ENCODE results near the gene ARHGAP12.
A peak's percentile ranks its signal among the peaks of the same experiment; 100 is the strongest.
"Not testable (repeated sequence)": the region's sequence is repeated elsewhere in the genome, so short reads cannot be mapped to it uniquely, and the experiment has no call there.

Gene ARHGAP12

DNA sequence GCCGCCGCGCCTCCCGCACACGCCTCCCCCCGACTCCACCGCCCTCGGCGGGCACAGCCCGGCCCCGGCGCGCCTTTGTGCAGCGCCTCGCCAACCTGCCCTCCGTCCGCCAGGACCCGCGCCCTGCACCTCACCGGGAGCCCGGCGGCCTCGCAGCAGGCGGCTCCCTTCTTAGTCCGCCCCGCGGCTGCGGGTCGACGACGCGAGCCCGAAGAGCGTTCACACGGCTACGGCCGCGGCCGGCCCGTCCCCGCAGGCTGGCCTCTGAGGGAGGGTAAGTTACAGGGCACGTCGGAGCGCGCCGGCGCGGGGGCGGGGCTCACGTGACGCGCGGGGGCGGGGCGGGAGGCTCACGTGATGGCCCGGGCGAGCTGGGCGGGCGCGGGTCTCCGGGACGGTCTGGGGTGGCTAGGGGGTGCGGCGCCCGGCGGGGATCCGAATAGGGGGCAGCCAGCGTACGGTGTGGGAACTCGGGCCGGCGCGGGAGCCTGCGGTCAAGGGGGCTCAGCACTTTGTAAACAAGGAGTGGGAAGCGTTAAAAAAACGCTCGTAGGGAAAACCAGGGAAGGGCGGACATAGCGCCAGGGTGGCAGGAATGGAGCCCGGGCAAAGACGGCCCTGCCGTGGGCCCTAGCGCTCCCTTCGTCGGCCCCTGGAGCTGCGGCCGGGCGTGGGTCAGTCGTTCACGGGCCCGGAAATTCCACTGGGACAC, at the start of gene ARHGAP12:
ARHGAP12 (minus strand) TSS at position 283 of the 712 bp plus-strand sequence. CDS start 19,976 bp downstream, outside the sequence.
- peak; percentile 63 to 80 for DNase-seq

DNA sequence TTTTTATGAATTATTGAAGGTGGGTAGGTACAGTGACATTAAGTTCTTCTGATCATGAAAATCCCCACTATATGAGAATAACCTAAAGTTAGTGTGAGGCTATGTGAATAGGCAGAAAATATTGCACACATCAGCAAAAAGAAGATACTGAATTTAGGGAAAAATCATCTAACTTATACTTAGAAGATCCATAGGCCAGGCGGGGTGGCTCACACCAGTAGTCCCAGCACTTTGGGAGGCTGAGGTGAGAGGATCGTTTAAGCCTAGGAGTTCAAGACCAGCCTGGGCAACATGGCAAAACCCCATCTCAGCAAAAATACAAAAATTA, 49.5 kb upstream of the ARHGAP12 start:
- DNase-seq, result no peak

GRCh38 chr10:31977440-31978155, 49.0 kb upstream of the ARHGAP12 start:
- peak; percentile 69 to 90 for DNase-seq

DNA sequence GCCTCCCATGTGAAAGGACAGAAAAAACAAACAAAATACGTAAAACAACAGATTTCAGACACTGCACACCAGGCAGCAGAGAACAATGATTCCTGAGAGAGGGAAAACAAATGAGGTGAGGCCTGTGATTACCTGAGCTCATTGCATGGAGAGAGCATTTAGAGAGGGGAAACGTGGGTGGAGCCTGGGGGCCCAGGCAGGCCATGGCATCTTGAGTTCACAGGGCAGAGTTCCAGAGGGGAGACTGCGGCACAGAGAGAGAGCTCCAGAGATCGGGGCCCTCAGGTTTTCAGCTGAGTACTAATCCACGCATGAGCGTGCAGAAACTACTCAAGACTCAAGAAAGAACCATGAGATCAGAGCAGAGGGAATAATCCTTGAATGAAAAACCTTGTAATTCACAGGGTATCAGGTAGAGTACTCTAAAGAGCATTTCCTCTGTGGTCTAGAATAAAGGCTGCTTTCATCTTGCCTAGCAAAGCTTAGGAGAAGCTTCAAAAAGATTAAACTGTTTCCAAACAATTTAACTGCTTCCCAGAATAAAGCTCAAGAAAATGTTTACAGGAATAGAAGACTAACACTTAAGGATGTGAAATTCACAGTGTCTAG, 46.6 kb upstream of the ARHGAP12 start:
- no peak for DNase-seq

- no peak for DNase-seq
Observed at GRCh38 chr10:31974434-31975124, 45.9 kb upstream of the ARHGAP12 start.

GRCh38 chr10:31972519-31973041, 43.9 kb upstream of the ARHGAP12 start:
- DNase-seq, result peak; percentile 37 to 47

DNA sequence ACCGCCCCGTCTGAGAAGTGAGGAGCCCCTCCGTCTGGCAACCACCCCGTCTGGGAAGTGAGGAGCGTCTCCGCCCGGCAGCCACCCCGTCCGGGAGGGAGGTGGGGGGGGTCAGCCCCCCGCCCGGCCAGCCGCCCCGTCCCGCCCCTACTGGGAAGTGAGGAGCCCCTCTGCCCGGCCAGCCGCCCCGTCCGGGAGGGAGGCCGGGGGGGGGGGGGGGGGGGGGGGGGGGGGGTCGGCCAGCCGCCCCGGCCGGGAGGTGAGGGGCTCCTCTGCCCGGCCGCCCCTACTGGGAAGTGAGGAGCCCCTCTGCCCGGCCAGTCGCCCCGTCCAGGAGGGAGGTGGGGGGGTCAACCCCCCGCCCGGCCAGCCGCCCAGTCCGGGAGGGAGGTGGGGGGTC, 41.2 kb upstream of the ARHGAP12 start:
- DNase-seq, result not testable (repeated sequence)

- DNase-seq, result no peak
Observed at GRCh38 chr10:31963589-31963980, 35.0 kb upstream of the ARHGAP12 start.

DNA sequence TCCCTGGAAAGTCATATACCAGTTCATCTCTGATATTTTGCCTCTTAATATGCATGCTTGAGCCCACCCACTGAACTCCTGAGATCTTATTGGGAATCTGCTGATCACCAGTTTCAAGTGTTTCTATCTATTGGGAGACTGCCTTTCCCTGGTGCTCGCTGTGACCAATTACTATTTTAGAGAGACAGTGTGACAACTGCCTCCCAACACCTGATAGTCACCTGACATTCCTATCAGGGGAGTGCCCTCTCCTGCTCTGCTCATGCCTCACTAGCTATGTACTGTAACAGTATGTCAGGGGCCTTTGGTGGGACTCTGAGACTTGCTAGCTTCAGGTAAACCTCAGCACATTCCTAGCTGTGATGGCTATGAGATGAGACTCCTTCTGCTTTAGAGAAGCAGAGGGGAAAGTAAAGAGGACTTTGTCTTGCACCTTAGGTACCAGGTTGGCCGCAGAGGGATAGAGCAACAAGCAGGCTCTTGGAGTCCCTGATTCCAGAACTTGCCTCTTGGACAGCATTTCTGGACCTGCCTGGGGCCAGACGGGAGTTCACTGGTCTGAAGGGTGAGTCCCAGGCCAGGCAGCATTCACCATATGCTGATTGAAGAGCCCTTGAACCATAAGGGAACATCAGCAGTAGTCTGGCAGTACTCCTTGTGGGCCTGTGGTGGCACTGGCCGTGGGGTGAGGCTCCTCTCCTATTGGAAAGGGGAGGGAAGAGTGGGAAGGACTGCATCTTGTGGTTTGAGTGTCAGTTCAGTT, 34.4 kb upstream of the ARHGAP12 start:
- no peak for DNase-seq

DNA sequence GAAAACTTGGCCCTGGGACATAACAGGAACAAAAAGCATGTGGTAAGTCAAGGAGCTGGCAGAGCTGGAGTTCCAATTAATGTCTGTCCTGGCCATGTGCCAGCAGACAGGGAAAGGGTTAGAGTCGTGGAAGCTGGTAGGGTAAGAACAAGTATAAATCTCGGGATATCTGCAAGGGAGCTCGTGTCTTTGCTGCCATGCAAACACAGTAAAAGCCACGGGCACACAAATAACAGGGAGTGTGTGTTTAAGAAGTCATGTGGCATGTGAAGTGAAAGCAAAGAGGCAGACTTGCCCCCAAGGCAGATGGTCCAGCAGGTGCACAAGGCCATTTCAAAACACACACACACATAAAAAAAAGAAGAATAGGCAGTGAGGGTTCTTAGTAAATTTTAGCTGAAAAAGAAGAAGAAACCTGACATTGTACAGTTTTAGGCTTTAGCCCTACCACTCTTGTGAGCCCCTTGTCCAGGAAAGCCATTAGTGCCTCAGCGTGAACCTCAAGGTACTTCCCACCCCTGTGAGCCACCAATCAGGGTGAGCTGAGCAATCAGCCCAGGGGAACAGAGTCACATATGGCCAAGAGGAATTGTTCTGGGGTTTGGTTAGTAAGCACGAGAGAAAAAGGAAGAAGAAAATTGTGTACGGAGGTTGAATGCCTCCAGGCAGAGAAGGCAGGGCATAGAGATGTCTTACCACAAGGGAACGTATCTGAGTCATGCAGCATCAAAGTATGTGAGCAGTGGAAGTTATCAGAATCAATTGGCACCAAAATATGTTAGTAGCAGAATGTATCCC, 32.8 kb upstream of the ARHGAP12 start:
- DNase-seq, result peak; percentile 62

DNA sequence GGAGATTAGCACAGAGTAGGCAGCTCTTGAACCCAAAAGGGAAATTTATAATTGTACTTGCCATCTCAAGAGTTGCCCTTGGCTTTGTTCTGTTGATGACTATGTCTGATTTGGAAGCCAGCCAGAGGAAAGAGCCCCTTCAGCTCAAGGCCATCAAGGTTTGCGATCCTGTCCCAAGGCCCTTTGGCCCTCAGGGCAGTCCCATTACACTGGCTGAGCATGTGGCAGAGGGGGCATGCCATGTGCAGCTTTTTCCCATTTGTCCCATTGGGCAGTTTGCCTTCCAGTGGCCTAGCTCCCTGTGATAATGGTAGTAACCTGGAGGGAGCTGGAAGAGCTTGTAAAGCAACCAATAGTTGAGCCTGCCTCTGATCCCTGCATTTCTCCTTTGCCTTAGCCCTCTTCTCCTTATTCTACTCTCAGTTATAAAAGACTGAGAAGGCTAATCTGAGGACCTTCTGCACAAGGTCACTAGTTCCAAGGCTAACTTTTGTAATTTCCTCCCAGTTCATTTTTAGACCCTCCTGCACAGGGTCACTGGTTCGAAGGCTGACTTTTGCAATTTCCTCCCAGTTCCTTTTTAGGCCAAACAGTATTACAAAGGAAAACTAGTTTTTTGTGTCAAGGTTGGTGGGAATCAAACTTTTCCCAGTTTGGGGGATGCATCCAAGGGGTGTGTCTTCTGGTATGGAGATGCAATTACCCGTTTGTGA, 31.0 kb upstream of the ARHGAP12 start:
- DNase-seq, result peak; percentile 18 to 33

- no peak for DNase-seq
Observed at GRCh38 chr10:31958856-31959255, 30.2 kb upstream of the ARHGAP12 start.

DNA sequence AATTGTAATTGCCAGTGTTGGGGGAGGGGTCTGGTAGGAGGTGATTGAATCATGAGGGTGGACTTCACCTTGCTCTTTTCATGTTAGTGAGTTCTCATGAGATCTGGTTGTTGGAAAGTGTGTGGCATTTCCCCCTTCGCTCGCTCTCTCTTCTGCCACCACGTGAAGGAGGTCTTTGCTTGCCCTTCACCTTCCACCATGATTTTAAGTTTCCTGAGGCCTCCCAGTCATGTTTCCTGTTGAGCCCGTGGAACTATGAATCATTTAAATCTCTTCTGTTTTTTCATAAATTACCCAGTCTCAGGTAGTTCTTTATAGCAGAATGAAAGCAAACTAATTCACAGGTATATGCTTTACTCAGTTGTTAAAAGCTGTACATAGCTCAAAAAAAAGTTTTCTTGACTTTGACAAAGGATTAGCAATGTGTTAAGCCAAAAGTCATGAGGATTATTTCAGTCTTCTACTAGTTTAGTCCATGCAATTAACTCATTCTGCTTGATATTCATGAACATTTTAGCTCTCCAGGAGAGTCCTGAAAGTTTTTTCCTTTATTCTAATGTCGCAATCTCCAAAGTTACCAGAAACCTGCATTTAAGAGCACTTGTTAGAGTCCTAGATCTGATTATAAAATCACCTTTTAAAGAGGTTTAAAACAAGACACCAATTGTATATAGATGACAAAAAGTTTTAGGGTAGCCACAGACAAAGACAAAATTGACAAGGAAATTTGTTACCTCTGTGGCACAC, 27.7 kb upstream of the ARHGAP12 start:
- DNase-seq, result no peak

GRCh38 chr10:31954410-31955191, 26.0 kb upstream of the ARHGAP12 start:
- no peak for DNase-seq

DNA sequence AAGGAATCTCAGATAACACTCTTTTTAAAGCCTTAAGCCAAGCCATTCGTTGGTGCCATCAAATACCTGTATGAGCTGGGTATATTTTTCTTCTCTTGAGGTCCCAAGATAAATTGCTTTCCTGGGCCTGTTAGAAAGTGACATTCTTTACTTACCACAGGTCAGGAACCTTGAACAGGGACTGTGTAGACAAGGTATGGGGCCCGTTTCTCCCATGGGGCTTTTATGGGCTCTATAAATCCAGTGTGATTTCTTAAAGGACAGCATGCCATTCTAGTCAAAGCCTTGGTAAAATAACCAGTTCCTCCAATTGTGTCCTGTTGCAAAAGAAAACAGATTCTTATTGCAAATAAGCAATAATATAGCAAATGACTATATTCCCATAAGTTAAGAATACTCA, 24.8 kb upstream of the ARHGAP12 start:
- DNase-seq, result no peak

DNA sequence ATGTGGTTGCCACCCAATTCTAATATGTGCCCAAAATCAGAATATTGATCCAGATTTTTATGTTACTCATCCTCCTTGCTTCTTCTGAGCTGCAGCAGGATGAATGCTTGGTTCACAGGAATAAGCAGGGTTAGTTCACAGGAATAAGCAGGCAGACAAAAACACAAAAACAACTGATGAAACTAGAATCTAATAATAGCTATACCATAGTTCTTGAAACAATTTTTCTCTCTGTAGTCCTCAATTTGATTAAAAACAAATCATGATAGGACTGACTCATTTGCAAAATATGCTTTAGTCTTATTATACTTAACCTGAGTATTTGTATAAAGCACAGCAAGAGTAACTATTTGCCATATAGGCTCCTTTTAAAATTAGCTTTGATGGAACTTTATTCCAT, 24.4 kb upstream of the ARHGAP12 start:
- DNase-seq, result no peak

DNA sequence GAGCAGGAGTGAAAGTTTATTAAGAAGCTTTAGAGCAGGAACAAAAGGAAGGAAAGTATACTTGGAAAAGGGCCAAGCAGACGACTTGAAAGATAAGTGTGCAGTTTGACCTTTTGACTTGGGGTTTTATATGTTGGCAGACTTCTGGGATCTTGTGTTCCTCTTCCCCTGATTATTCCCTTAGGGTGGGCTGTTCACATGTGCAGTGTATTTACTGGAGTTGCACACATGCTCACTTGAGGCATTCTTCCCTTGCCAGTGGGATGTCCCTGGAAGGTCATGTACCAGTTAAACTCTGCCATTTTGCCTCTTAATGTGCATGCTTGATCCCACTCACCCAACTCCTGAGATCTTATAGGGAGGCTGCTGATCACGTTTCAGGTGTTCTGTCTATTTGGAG, 23.4 kb upstream of the ARHGAP12 start:
- DNase-seq, result no peak

DNA sequence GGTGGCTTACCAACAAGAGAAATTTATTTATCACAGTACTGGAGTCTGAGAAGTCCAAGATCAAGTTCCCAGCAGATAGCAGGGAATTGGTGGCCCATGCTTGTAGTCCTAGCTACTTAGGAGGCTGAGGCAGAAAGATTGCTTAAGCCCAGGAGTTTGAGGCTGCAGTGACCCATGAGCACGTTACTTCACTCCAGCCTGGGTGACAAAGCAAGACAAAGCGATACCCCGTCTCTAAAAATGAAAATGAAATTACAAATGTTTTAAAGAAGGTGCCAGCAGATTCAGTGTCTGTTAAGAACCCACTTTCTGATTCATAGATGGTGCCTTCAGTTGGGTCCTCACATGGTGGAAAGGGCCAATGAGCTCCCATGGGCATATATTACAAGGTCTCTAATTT, 20.6 kb upstream of the ARHGAP12 start:
- DNase-seq, result peak; percentile 67 to 79

DNA sequence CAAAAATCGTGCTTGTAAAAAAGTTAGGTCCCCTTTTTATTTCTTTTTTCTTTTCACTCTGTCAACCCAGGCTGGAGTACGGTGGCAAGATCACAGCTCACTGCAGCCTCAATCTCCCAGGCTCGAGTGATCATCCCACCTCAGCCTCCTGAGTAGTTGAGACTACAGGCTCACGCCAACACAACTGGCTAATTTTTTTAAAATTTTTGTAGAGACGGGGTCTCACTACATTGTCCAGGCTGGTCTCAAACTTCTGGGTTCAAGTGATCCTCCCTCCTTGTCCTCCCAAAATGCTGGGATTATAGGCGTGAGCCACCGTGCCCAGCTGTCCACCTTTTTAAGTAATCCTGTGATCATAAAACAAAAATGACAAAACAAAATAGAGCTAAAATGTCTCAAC, 19.4 kb upstream of the ARHGAP12 start:
- no peak for DNase-seq

All from inflammatory macrophage treated with lipopolysaccharide for 1 hour (primary cell).